Caco-2 (cell line): Measurements from ENCODE around the gene EPO. TPM values are rescaled to one million over a fixed set of nuclear protein-coding genes. Genes with fewer than 3 reads are reported as not detected.

Experiments used
- BruUV-seq: library from RNA; stranded (reverse); fragments of 400-500 nt; replicated peaks from 2 replicates; lab custom pipeline; 2021; lab: Mats Ljungman, UMichigan
- CTCF ChIA-PET: fragments of 300-600 bp; sonication (Branson Sonifier 250); formaldehyde crosslinking; loops from one replicate; lab custom pipeline; 2022; ENCODE audit warnings: antibody characterized with exemption; lab: Charles Lee
- POLR2A ChIA-PET: fragments of 300-600 bp; sonication (Branson Sonifier 250); formaldehyde crosslinking; loops from one replicate; lab custom pipeline; 2022; ENCODE audit warnings: antibody characterized with exemption; lab: Charles Lee
- DNase-seq, 2 experiments: peaks; one replicate each; pipeline versions ENCODE4 v3.0.0 to v3.0.0-alpha.2; 2020 to 2022
- H3K27me3 ChIP-seq: replicated peaks from 2 replicates; pipeline ENCODE4 v1.6.0; 2011; ENCODE audit warnings: low read length; ENCODE audit not compliant: control insufficient read depth, insufficient read depth
- H3K36me3 ChIP-seq: 2 replicates; pipeline ENCODE4 v1.5.1; 2011; ENCODE audit warnings: low read length; ENCODE audit not compliant: control insufficient read depth, insufficient read depth
- H3K4me1 ChIP-seq: fragments of 250-450 bp; sonication (Bioruptor Pico); 2 replicates; pipeline ENCODE4 v1.5.1; 2020; ENCODE audit warnings: mild to moderate bottlenecking
- H3K4me3 ChIP-seq: 2 replicates; pipeline ENCODE4 v1.5.1; 2011; ENCODE audit warnings: low read depth, mild to moderate bottlenecking, control low read depth, low read length
- H3K9me3 ChIP-seq: fragments of 250-450 bp; sonication (Bioruptor Pico); 2 replicates; pipeline ENCODE4 v1.5.1; 2020; ENCODE audit warnings: mild to moderate bottlenecking, moderate library complexity
- H3K27ac Mint-ChIP-seq: one replicate; pipeline ENCODE4 v1.8.0; 2022; ENCODE audit warnings: mixed read lengths; ENCODE audit not compliant: unreplicated experiment
- H3K27me3 Mint-ChIP-seq: one replicate; pipeline ENCODE4 v1.8.0; 2022; ENCODE audit warnings: mixed read lengths; ENCODE audit not compliant: insufficient read depth, unreplicated experiment
- H3K36me3 Mint-ChIP-seq: one replicate; pipeline ENCODE4 v1.8.0; 2022; ENCODE audit warnings: mild to moderate bottlenecking, mixed read lengths; ENCODE audit not compliant: insufficient read depth, unreplicated experiment
- H3K4me1 Mint-ChIP-seq: one replicate; pipeline ENCODE4 v1.8.0; 2022; ENCODE audit warnings: low read depth, mixed read lengths; ENCODE audit not compliant: unreplicated experiment
- H3K4me3 Mint-ChIP-seq: one replicate; pipeline ENCODE4 v1.8.0; 2022; ENCODE audit warnings: mild to moderate bottlenecking, moderate library complexity, mixed read lengths; ENCODE audit not compliant: unreplicated experiment
- H3K9me3 Mint-ChIP-seq: one replicate; pipeline ENCODE4 v1.8.0; 2022; ENCODE audit warnings: mixed read lengths; ENCODE audit not compliant: unreplicated experiment
- CTCF ChIP-seq, 2 experiments: fragments of 200-600 bp in 1 of 2; IDR thresholded peaks; 1 replicate in 1 of 2; 2 replicates in 1 of 2; pipeline versions ENCODE4 v1.5.1 to v1.8.0; 2011 to 2022; ENCODE audit warnings: antibody characterized with exemption in 1 of 2, control low read depth in 1 of 2, inconsistent platforms in 1 of 2, low read depth in 1 of 2, low read length in 1 of 2, mild to moderate bottlenecking in 1 of 2, moderate library complexity in 1 of 2; ENCODE audit not compliant: insufficient read depth in 1 of 2, severe bottlenecking in 1 of 2, unreplicated experiment in 1 of 2
- intact Hi-C: fragments of 100-400 bp; cut with micrococcal nuclease; formaldehyde crosslinking; loops from one replicate; pipeline ENCODE4 v1.10.0; 2022; ENCODE audit not compliant: unreplicated experiment
- total RNA-seq: library from RNA; stranded (reverse); gene quantifications from 2 replicates; pipeline ENCODE4 v1.2.3, GENCODE V29; 2022

EPO gene
- total RNA-seq, 1 experiment from 2014 or later = 1.1 TPM

DNA sequence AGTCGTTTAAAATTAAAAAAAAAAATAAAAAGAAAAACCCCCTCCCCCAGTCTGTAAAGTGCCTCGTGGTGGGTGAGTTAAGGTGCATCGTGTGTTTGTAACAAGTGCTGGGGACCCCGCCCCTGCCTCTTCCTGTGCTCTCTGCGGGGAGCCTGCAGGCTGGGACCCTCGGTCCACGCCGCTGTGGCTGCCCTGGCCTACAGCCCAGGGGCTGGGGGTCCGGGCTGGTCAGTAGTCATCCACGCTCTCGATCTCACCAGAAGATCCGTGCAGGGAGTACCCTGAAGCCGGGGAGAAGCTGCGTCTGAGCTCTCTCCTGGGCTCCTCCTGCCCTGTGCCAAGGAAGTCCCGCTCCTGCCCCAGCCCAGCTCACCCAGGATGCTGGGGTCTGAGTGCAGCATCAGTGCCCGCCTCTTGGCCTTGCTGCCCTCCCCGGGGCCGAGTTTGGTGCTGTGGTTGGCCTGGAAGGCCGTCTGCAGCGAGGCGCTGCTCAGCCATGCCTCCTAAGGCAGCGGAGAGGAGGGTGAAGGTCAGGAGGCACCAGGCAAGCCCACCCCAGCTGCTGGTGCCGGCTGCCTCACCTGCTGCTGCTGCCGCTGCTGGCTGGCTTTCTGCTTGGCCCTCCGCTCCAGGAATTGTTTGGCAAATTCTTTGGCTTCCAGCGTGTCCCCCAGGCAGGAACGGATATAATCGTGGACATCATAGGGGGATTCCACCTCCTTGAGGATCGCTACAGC is 38.6 kb upstream of the EPO start:
- Histone ChIP-seq H3K9me3 (no peaks in the 10 kb centered on the region), H3K4me1 (no peaks in the 10 kb centered on the region; the same call in 1 of the 2 replicates), H3K4me3 (no peak overlapping the region), H3K36me3 (peaks cover 16% of the 10 kb centered on the region), H3K27me3 (no peaks in the 10 kb centered on the region)
- H3K4me1 Mint-ChIP-seq = peaks cover 6% of the 10 kb centered on the region
- DNase-seq = no peak
- peaks cover 72% of the 10 kb centered on the region for H3K36me3 Mint-ChIP-seq
- H3K27ac Mint-ChIP-seq = no peak overlapping the region
- ChIA-PET CTCF (interaction anchor here (0.6 kb wide), 1 partner anchor 142 kb away, joined by 3 read pairs; no protein-coding TSS in a partner anchor), POLR2A (no interaction called here)
- no peak for TF ChIP-seq CTCF (IDR thresholded peaks at IDR 0.05; ENCODE audit: insufficient read depth in 1 of 2, low read depth in 1 of 2, low read length in 1 of 2, severe bottlenecking in 1 of 2, unreplicated experiment in 1 of 2)
- no TSS peak for BruUV-seq
- H3K4me3 Mint-ChIP-seq = no peak overlapping the region
- H3K9me3 Mint-ChIP-seq = no peaks in the 10 kb centered on the region
- intact Hi-C loops = no loop called here
- no peaks in the 10 kb centered on the region for H3K27me3 Mint-ChIP-seq

GRCh38 chr7:100682228-100682741 is 38.0 kb upstream of the EPO start:
- Mint-ChIP-seq H3K36me3 (peaks cover 74% of the 10 kb centered on the region), H3K4me3 (no peak overlapping the region), H3K27me3 (no peaks in the 10 kb centered on the region), H3K27ac (no peak overlapping the region), H3K4me1 (peaks cover 6% of the 10 kb centered on the region), H3K9me3 (no peaks in the 10 kb centered on the region)
- no peak for DNase-seq
- BruUV-seq = no TSS peak
- no peak for TF ChIP-seq CTCF (IDR thresholded peaks at IDR 0.05; ENCODE audit: insufficient read depth in 1 of 2, low read depth in 1 of 2, low read length in 1 of 2, severe bottlenecking in 1 of 2, unreplicated experiment in 1 of 2)
- H3K4me3 ChIP-seq = no peak overlapping the region
- CTCF ChIA-PET = no interaction called here
- H3K9me3 ChIP-seq = no peaks in the 10 kb centered on the region
- POLR2A ChIA-PET = no interaction called here
- no peaks in the 10 kb centered on the region for H3K27me3 ChIP-seq
- no peaks in the 10 kb centered on the region; the same call in 1 of the 2 replicates for H3K4me1 ChIP-seq
- H3K36me3 ChIP-seq = peaks cover 12% of the 10 kb centered on the region
- intact Hi-C loops = no loop called here

- DNase-seq = no peak
- Histone ChIP-seq H3K4me1 (no peaks in the 10 kb centered on the region; the same call in 1 of the 2 replicates), H3K27me3 (no peaks in the 10 kb centered on the region), H3K9me3 (no peaks in the 10 kb centered on the region), H3K36me3 (peaks cover 10% of the 10 kb centered on the region), H3K4me3 (no peak overlapping the region)
- peaks cover 6% of the 10 kb centered on the region for H3K4me1 Mint-ChIP-seq
- H3K36me3 Mint-ChIP-seq = peaks cover 75% of the 10 kb centered on the region
- no peaks in the 10 kb centered on the region for H3K9me3 Mint-ChIP-seq
- no peaks in the 10 kb centered on the region for H3K27me3 Mint-ChIP-seq
- intact Hi-C loops = no loop called here
- ChIA-PET POLR2A (no interaction called here), CTCF (no interaction called here)
- BruUV-seq = no TSS peak
- no peak for TF ChIP-seq CTCF (IDR thresholded peaks at IDR 0.05; ENCODE audit: insufficient read depth in 1 of 2, low read depth in 1 of 2, low read length in 1 of 2, severe bottlenecking in 1 of 2, unreplicated experiment in 1 of 2)
- no peak overlapping the region for H3K27ac Mint-ChIP-seq
- H3K4me3 Mint-ChIP-seq = no peak overlapping the region
Measured at GRCh38 chr7:100682991-100683658, 37.1 kb upstream of the EPO start.
